NOMO-1 treated with dmso at 0.1 percent for 144 hours (cell line): ENCODE results near the gene GCNT4.

ENCODE experiments used
- DNase-seq: peaks from one replicate; lab custom pipeline; 2025; ENCODE audit not compliant: unreplicated experiment; lab: John Stamatoyannopoulos, UW

GCNT4 gene

DNA sequence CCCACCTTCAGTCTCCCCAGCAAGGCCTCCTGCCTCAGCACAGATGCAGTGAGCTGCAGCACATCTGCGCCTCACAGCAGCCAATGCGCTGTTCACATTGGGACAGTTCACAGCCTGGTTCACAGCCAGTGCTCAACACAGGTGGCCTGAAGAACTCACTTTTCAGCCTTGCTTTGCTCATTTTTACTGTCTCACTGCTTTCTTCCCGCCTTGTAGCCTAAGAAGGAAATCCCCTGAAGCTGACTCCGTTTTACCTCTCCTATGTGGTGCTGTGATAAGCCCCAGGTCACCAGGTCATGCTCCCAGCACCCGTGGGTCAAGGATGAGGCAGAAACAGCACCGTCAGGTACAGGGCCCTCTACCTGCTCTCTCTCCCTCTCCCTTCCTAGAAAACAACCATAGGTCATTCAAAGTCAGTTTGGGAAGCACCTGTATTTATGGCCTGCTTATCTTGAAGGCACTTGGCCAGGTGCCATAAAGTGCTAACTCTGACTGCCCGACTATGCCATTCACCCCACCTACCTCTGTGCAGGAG lies 1.1 kb downstream of the GCNT4 start:
- no peak for DNase-seq

DNA sequence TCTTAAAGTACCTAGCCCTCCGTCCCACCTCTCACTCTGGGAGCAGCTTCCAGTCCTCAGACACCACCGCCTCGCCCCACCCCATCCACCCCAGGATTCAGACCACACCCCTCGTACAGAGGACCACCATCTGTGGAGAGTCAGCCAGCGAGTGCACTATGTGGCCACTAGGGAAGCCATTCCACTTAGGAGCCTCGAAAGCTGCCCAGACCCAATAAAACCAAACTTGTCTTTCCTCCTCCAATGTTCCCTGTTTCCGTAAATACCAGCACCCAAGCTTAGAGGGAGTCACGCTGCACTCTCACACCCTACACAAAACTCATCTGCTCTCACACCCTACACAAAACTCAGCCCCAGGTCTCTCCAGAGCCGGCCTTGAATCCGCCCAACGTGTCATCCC lies 1.9 kb downstream of the GCNT4 start:
- no peak for DNase-seq

DNA sequence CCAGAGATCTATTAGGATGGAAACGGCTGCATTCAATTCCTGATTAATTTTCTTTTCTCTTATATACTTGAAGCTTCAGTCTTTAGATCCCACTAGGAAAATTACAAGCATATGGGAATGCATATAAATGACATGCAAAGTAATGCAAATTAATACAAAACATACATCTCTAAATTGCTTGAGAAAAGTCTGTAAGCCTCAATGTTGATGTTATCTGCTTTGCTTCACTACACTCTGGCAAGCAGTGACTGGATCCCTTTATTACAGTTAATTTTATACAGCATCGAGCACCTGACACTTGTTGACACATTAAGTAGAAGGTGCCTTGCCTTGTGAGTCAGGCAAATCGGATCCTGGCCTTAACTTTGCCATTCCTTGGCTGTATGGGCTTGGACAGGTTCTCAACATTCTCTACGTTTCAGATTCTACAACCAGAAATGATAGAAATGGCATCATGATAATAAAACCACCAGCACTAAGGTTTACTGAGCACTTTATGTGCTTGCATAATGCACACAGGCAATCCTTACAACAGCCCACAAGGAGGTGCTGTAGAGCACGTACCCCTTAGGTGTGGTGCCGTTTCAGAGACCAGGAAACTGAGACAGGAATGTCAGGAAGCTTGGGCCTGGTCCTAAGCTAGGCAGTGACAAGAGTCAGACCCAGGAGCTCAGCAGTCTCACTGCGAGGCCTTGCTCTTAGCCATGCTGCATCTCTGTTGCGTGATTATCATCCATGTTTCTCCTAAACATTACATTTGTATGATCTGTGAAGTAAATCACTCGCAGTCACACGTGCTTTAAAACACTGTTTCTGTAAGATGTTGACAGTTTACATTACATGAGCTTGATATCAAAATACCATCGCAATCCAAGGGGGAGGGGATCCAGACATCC lies 2.7 kb downstream of the GCNT4 start:
- DNase-seq, result peak; percentile 20

DNA sequence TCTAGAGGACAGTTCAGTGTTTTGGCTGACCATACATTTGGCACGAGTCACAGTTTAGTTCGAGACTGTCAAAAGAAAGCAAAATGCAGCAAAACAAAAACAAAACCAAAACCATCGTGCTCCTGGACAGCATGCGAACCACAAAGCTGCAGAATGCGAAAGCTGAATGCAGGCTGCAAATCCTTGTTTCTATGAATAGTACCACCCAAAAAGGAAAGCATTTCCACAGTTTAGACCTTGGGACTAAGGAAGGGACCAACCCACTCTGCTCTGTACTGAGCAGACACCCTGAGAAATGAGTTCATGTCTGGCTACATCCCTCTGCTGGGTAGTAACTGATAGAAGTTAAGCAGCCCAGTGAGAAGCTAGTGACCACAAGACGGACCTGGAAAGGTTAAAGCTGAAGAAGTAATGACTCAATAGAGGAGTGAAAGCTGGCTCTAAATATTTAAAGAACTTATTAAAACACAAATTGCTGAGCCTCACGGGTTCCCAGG lies 3.9 kb downstream of the GCNT4 start:
- DNase-seq, result no peak

DNA sequence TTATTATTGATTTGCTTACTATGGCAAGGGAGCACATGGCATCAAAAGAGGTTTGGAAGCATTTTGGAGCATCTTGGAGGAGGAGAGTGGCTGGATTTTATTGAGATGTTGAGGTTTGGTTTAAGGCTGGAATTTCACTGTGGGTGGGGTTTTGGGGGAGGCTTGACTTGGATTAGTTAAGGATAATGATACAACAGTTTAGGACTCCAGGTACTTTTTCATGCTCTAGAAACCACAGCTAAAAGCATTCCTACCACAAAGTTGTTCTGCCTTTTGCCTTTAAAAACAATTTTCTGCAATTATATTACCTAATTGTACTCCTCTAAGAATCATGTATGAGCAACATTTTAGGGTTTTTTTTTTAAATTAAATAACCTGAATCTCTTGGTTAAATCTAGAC lies 5.0 kb downstream of the GCNT4 start:
- no peak for DNase-seq

DNA sequence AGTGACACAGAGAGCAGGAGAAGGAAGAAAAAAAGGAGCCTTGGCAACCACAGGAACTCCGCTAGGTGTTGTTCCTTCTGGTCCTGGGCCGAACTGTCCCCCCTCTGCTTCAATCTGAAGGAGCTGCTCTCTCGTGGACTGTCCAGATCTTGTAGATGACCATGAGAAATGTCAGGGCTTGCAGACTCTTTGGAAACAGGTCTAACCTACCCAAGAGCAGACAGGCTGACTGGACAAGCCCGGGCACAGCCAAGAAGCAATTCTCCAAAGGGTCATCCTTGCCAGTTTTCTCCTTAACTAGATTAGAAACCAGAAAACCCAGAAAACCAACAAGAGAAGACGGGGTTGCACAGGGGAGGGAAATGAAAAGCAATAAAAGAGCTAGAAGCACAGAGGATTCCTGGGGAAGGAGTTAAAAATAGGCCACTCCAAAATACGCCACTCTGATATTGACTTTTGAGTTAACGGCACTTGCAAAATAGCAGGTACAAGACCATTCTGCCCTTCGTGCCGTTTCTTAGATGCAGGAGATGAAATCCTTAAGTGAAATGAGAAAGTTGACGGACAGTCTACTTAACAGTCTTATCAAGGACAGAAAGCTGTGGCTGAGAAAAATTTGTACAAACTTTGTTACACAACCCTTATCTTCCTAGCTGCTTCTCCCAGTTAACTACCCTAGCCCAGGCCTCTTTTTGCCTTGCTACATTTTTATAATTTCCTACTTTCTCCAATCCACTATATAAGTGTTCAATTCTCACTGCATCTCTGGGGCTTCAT lies 5.8 kb downstream of the GCNT4 start:
- no peak for DNase-seq

DNA sequence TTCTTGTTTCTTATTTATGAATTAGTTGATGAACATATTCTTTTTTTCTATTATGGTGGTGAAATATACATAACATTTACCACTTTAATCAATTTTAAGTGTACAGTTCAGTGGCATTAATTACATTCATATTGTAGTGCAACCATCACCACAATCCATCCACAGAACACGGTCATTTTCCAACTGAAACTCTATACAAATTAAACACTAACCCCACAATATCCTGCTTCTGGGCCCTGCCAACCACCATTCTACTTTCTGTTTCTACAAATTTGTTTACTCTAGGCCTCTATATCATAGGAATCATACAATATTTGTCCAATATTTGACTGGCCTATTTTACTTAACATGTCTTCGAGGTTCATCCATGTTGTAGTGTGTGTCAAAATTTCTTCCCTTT lies 7.3 kb downstream of the GCNT4 start:
- no peak for DNase-seq

DNA sequence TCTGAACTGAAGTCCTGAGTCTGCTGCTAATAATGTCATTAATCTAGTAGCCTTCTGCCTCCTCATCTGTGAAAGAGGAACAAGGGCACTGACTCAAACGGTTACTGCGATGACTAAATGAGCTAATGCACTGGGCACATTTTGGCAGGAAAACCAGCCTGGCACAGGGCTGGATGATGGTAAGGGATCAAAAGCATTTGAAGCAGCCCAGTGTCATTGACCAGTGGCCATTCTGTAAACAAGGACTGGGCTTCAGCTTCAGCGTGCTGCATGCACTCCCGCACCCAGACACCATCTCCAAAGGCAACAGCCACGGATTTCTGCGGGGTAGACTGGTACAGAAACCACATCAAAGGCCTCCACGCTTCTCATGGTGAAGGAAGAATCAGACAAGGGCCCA lies 8.0 kb downstream of the GCNT4 start:
- DNase-seq, result no peak

DNA sequence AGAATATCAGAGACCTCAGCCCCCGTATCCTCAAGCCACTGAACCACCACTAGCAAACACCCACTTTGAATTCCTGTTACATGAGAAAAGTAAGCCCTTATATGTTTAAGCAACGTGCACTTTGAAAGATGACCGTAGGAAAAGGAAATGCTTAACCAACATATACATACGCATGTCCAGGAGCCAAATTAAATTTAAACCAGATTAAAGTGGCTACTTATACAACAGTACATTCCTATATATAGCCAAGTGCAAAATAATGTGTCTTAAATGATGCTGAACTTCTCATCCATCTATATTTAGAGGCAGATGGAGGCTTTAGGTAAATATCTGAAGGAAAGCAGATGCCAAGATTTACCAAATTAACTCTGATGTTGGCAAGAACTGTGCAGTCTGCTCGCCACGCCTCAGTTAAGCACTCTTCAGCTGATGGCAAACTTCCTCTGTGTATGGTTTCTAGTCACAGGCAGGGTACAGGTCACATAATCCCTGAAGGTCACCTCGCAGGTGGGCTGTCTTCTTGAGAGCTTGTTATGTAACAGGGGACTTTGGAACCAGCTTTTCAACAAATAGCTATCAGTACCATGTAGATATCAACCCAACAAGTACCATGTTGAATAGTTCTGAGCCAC lies 8.6 kb downstream of the GCNT4 start:
- no peak for DNase-seq

DNA sequence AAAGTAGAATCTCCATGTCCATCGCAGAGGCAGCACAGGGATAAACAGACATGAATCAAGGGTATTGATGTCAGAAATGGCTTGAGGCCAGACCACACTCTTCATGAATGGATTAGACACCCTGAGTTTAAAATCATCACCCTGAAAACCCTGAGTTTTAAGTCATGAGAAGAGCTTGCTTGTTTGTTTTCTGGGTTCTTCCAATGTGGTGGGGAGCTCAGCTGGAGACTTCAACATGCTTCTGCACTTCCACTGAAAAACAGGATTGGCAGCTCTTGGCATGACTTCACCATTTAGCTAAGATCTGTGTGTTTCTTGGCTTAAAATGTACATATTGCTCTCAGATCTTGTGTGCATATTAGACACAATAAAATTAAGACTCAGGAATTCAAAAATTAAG lies 9.8 kb downstream of the GCNT4 start:
- DNase-seq, result no peak

DNA sequence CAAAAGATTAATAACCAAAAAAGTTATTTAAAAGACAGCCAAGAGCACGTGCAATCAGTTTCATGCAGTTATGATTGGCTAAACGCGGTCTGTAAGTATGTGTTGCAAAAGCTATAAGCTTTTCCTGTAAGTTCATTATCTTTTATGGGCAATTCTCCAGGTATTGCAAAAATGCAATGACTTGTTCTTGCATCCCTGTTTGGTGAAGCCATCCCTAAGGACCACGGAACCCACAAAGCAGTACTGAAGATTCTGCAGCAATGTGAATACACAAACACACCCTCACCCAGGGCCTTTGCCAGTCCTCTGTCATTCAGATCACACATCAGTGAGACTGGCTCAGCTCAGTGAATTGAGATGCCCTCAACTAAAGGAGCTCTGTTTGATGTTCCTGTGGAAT lies 11.4 kb downstream of the GCNT4 start:
- DNase-seq, result no peak

DNA sequence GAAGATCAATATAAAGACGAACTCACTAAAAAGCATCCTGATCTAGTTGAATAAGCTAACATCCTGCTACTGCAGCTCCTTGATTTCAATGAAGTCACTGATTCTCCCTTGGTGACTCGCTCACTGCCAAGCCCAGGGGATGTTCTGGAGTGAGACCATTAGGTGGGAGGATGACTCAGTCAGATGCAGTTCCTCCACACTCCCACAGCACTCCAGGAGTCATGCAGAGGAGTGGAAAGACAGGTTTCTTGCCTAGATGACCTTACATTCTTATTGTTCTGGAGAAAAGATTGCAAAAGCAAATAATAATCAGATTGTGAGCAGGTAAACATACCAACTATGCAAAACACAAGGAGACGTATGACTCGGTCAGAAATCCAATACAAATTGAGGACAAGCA lies 15.3 kb downstream of the GCNT4 start:
- no peak for DNase-seq

DNA sequence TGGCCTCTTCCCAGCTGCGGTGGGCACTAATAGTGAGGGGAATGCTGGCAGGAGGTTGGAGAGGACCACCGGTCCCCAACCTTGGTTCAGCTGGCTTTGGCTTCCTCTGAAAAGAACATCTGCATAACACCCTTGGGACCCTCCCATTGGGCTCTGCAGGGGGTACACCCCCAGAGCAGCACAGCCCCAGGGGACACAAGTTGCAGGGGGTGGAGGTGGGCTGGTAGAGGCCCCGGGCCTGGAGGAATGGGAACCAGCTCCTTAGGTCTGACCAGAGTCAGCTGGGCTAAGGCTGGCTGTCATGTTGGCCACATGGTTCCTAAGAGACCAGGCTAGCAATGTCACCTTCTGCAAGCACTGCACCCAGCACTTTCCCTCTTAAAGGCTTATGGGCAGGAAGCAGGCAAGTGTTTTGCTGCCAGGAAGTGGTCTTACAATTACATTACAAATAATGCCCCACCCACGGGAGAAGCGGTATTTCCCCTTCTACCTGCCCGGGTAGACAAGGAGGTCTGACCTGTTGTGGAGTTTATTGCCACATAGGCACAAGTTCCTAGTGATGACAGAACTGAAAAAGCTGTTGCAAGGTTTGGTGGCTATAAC lies 18.1 kb downstream of the GCNT4 start:
- DNase-seq, result no peak

DNA sequence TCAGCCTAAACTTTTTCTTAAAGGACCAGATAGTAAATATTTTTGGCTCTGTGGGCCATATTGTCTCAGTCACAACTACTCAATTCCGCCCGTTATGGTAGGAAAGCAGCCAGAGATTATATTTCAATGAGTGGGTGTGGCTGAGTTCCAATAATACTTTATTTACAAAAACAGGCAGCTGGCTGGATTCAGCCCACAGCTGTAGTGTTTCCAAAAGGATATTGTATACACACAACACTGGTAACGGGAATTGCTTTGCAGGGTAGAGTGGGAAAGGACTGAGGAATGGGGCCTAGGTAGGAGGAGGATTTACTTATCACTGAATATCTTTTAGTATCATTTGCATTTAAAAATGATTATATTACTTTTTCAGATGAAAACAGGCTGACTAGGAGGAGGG lies 21.0 kb downstream of the GCNT4 start:
- DNase-seq, result no peak

DNA sequence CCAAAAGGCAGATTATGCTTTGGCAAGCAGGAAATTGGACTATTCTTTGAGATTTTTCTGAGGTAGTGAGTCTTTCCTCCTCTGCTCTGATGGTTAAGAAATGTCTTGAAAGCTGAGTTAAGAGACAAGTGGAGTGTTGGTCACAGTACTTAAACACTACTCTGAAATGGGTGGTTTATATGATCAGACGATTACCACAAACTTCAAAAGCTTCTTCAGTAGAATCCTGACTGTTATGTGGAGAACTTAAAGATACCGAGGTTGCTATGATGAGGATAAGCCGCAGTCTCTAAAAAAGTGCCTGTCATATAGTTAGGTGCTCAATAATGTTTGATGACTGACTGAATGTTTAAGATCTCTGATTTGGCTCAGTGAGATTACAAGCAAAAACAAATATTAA lies 24.3 kb downstream of the GCNT4 start:
- no peak for DNase-seq

DNA sequence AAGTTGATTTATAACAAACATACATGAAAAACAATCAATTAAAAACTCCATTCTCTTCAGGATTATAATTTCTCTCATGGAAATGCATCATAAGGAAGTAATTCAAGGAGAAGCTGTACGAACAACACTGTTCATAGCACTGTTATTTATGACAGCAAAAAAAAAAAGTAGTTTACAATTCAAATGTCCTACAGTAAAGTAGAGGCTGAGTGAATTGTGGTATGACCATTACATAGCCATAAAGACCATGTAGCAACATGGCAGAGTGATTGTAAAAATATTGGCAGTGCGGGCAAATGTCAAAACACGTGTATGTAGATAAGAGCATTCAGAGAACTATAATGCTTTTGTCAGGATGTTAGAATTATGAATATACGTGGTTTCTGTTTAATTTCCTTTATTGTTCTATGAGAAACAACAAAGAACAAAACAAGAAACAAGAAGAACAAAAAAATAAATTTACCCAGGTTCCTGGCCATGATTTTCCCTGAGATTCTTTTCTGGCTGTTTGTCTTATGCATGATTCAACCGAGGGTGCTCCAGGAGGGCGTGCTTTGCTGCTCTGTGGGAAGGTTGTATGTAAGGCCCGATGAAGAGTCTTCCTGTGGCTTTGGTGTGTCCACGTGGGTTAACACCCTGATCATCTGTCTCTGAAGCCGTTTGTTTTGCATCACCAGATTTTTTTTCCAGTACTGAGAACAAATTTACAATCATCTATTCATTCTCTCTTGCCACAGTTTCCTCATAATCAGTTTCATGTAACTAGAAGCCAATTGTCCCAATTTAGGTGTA lies 28.8 kb downstream of the GCNT4 start:
- DNase-seq, result no peak

DNA sequence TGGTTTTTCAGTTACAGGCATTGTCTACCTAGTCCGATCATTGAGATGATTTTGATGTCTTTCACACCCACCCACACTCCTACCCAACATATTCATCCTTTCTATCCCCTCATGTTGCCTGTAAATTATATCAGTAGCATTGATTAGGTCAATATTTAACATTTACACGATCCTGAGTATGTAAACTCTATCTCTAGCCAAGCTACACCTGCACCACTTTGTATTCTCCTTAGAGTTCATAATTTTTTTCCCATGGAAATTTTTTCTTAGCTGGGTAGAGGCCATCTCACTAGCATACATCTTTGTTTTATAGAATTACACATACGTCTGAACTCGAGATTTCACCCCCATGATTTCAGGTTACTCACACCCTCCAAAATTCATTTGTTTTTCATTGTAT lies 30.6 kb downstream of the GCNT4 start:
- no peak for DNase-seq

DNA sequence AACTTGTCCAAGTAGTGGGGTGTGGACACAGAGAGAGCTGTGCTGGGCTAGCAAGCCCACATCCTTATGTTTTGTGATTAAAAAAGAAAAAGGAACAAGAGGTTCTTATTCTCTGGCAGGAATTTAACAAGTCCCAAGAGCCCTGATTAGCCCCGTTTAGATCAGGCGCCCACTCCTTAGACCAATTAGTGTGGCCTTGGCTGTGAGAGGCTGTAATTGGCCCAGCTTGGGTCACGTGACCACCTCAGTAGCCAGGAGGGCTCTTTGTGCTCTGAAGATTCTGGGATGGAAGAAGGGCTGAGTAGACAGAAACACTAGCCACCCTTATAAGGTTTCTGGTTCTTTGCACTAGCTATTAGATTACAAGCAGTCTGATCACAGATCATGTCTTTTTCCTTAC lies 31.1 kb downstream of the GCNT4 start:
- DNase-seq, result no peak

DNA sequence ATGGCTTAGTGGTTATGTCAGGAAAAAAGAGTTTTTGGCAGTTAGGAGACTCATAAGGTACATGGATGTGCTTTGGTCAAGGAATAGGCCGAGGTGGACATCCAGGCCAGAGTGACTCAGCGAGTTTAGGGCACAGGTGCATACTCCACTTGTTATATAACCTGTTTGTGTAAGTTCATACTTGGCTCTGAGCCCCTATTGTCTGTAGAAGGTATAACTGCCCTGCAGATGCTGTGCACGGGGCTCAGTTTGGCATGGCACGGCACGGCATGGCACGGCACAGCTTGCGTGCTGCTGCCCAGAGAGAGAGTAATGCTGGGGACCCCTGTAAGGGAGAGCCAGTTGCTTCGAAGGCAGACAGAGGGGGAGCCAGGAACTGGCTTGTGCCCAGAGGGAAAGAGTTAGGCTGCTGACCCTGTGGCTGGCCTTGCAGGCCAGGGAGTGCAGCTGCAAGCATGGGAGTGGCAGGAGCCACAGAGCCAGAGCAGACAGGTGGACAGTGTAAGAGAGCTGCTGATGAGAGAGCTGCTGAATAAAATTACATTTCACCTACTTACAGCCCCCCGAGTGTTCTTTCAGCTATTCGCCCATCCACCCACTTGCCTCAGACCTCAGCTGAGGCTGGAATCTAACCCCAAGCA lies 32.2 kb downstream of the GCNT4 start:
- no peak for DNase-seq
